GM12875 (cell line): ENCODE results near the gene ZBTB24.
A peak's percentile ranks its signal among the peaks of the same experiment; 100 is the strongest.

ENCODE experiments used
- H3K4me3 ChIP-seq: one replicate; pipeline ENCODE4 v1.5.1; 2011; ENCODE audit warnings: low read depth, low read length, control low read depth
- CTCF ChIP-seq: IDR thresholded peaks from 2 replicates; pipeline ENCODE4 v1.5.1; 2011; ENCODE audit warnings: low read depth, mild to moderate bottlenecking, control low read depth, inconsistent platforms, low read length, moderate library complexity, borderline replicate concordance; ENCODE audit not compliant: insufficient read depth

Gene ZBTB24

GRCh38 chr6:109482905-109483734, at the start of gene ZBTB24:
Gene ZBTB24 (minus strand): TSS chr6:109483219. CDS start chr6:109482026, 1,193 bp downstream.
- no peak for TF ChIP-seq CTCF
- peak within 1 kb of the TSS; percentile 79 for H3K4me3 ChIP-seq

GRCh38 chr6:109531446-109531845, 48.4 kb upstream of the ZBTB24 start:
- H3K4me3 ChIP-seq = no peak overlapping the region
- TF ChIP-seq CTCF = no peak

- peak; percentile 26; the same call in 1 of the 2 replicates for TF ChIP-seq CTCF
- no peak overlapping the region for H3K4me3 ChIP-seq
These were observed 45.0 kb upstream of the ZBTB24 start for GRCh38 chr6:109527989-109528388.

- TF ChIP-seq CTCF = peak; percentile 38; the same call in 1 of the 2 replicates
- H3K4me3 ChIP-seq = no peak overlapping the region
These were observed 44.0 kb upstream of the ZBTB24 start for GRCh38 chr6:109526905-109527628.

GRCh38 chr6:109524129-109524528, 41.1 kb upstream of the ZBTB24 start:
- no peak overlapping the region for H3K4me3 ChIP-seq
- no peak for TF ChIP-seq CTCF

GRCh38 chr6:109523478-109523877, 40.5 kb upstream of the ZBTB24 start:
- TF ChIP-seq CTCF = no peak
- no peak overlapping the region for H3K4me3 ChIP-seq
